Measurements from ENCODE around the gene COL6A2. TPM values are rescaled to one million over a fixed set of nuclear protein-coding genes. Genes with fewer than 3 reads are reported as not detected.

COL6A2 gene
- total RNA-seq, 1 donor from 2014 or later: 5.2 TPM

DNA sequence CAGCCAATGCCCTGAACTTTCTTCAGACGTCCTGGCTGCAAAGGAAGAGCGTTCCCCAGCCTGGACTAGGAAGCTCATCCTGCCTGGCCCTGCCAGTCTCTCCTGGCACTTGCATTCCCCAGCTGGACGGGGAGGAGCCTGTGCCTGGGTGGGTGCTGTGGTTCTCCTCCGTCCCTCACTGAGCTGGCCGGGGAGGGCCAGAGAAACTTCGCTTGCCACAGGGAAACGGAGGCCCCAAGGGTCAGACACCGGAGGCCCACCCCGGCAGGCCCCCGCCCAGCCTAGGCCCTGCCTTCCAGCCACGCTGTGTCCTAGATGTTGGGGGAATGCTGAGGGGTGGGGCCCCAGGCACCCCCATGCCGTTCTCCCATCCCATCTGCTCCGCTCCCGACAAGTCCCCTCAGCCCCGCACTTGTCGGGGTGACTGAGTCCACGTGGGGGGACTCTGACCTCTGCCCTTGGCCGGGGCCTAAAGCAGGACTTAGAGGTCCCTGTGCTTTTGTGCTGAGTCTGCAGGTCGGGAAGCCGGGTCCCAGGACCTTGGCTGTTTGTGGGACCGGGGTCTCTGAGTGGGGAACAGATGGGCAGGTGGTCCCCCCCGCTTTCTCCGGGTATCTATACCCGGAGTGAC is 52.7 kb downstream of the COL6A2 start:
- no peak overlapping the region for H3K4me2 ChIP-seq
- H3K4me3 ChIP-seq: no peak overlapping the region
- H3K27ac Mint-ChIP-seq: peak overlapping the region; percentile 87
- no peaks in the 10 kb centered on the region for H3K9me3 ChIP-seq (ENCODE audit: low read depth)
- H3K36me3 ChIP-seq: no peaks in the 10 kb centered on the region
- TF ChIP-seq CTCF (IDR thresholded peaks at IDR 0.05): no peak
- no peak for TF ChIP-seq EZH2 (IDR thresholded peaks at IDR 0.05)
- no peak for TF ChIP-seq EZH2phosphoT487 (IDR thresholded peaks at IDR 0.05)
- no peaks in the 10 kb centered on the region for H3K36me3 Mint-ChIP-seq
- H3K79me2 ChIP-seq (ENCODE audit: low read depth): no peaks in the 10 kb centered on the region
- H3K4me1 ChIP-seq: peaks cover 10% of the 10 kb centered on the region
- H3K27me3 ChIP-seq: no peaks in the 10 kb centered on the region
- H3K4me1 Mint-ChIP-seq: peaks cover 15% of the 10 kb centered on the region
- no peak for DNase-seq (ENCODE audit: low spot score)
- peaks cover 15% of the 10 kb centered on the region for H3F3A ChIP-seq (ENCODE audit: low read depth)
- no peak overlapping the region for H3K9ac ChIP-seq
- H3K27me3 Mint-ChIP-seq (ENCODE audit: insufficient read depth, low read depth): peaks cover 6% of the 10 kb centered on the region
- H2AFZ ChIP-seq (replicated peaks): no peak overlapping the region
- no peak overlapping the region for H3K4me3 Mint-ChIP-seq
- H4K20me1 ChIP-seq (ENCODE audit: low read depth): no peaks in the 10 kb centered on the region
- H3K9me3 Mint-ChIP-seq: no peaks in the 10 kb centered on the region
- no peak overlapping the region for H3K27ac ChIP-seq

GRCh38 chr21:46151261-46151988 is 53.5 kb downstream of the COL6A2 start:
- Histone ChIP-seq H3K4me3 (no peak overlapping the region), H3K4me2 (no peak overlapping the region), H3K4me1 (peaks cover 10% of the 10 kb centered on the region), H3K36me3 (no peaks in the 10 kb centered on the region), H2AFZ (replicated peaks) (no peak overlapping the region), H3K27ac (no peak overlapping the region), H3K79me2 (ENCODE audit: low read depth) (no peaks in the 10 kb centered on the region), H3K9me3 (ENCODE audit: low read depth) (no peaks in the 10 kb centered on the region), H3F3A (ENCODE audit: low read depth) (peaks cover 15% of the 10 kb centered on the region), H4K20me1 (ENCODE audit: low read depth) (no peaks in the 10 kb centered on the region), H3K9ac (no peak overlapping the region), H3K27me3 (no peaks in the 10 kb centered on the region)
- Mint-ChIP-seq H3K27me3 (ENCODE audit: insufficient read depth, low read depth) (peaks cover 8% of the 10 kb centered on the region), H3K27ac (no peak overlapping the region), H3K9me3 (no peaks in the 10 kb centered on the region), H3K4me1 (peaks cover 20% of the 10 kb centered on the region), H3K4me3 (no peak overlapping the region), H3K36me3 (no peaks in the 10 kb centered on the region)
- TF ChIP-seq EZH2 (IDR thresholded peaks at IDR 0.05): no peak
- no peak for TF ChIP-seq CTCF (IDR thresholded peaks at IDR 0.05)
- no peak for TF ChIP-seq EZH2phosphoT487 (IDR thresholded peaks at IDR 0.05)
- DNase-seq (ENCODE audit: low spot score): no peak

GRCh38 chr21:46151989-46152926 is 54.3 kb downstream of the COL6A2 start:
- Histone ChIP-seq H3K9me3 (ENCODE audit: low read depth) (no peaks in the 10 kb centered on the region), H3K4me2 (no peak overlapping the region), H3F3A (ENCODE audit: low read depth) (peaks cover 8% of the 10 kb centered on the region), H3K9ac (no peak overlapping the region), H4K20me1 (ENCODE audit: low read depth) (no peaks in the 10 kb centered on the region), H3K36me3 (no peaks in the 10 kb centered on the region), H3K27ac (no peak overlapping the region), H3K79me2 (ENCODE audit: low read depth) (no peaks in the 10 kb centered on the region), H3K4me3 (no peak overlapping the region), H3K27me3 (no peaks in the 10 kb centered on the region), H2AFZ (replicated peaks) (peak overlapping the region; percentile 84), H3K4me1 (peaks cover 10% of the 10 kb centered on the region)
- DNase-seq (ENCODE audit: low spot score): no peak
- no peaks in the 10 kb centered on the region for H3K36me3 Mint-ChIP-seq
- TF ChIP-seq EZH2phosphoT487 (IDR thresholded peaks at IDR 0.05) (no peak), EZH2 (IDR thresholded peaks at IDR 0.05) (no peak), CTCF (IDR thresholded peaks at IDR 0.05) (no peak)
- no peak overlapping the region for H3K4me3 Mint-ChIP-seq
- peak overlapping the region; percentile 94 for H3K27ac Mint-ChIP-seq
- no peaks in the 10 kb centered on the region for H3K9me3 Mint-ChIP-seq
- peaks cover 10% of the 10 kb centered on the region for H3K27me3 Mint-ChIP-seq (ENCODE audit: insufficient read depth, low read depth)
- peaks cover 22% of the 10 kb centered on the region for H3K4me1 Mint-ChIP-seq

Data from neural progenitor cell (in vitro differentiated cells).